ENCODE results near the gene LBHD2.

Gene LBHD2

GRCh38 chr14:103057372-103058163, 26.4 kb upstream of the LBHD2 start, which contains the start of gene CDC42BPB:
TSS of gene CDC42BPB (minus strand) at chr14:103057549. CDS start at chr14:103057173, 376 bp downstream.
- Histone ChIP-seq H3K27me3 (ENCODE audit: insufficient read depth, poor library complexity, severe bottlenecking) (no peaks in the 10 kb centered on the region), H3K36me3 (ENCODE audit: low read depth) (peaks cover 8% of the 10 kb centered on the region), H3K4me3 (ENCODE audit: severe bottlenecking) (peak within 1 kb of the TSS; percentile 80), H3K27ac (ENCODE audit: poor library complexity, severe bottlenecking) (peak within 1 kb of the TSS; percentile 80), H3K4me1 (ENCODE audit: insufficient read depth, poor library complexity, severe bottlenecking) (peaks cover 12% of the 10 kb centered on the region), H3K9me3 (ENCODE audit: severe bottlenecking) (no peaks in the 10 kb centered on the region)
- DNase-seq (ENCODE audit: low spot score) = peak; percentile 95
- peak; percentile 92 for ATAC-seq (ENCODE audit: low read depth)
- TF ChIP-seq CTCF (IDR thresholded peaks at IDR 0.05; ENCODE audit: poor library complexity, severe bottlenecking) = no peak

GRCh38 chr14:103058164-103059055, 25.6 kb upstream of the LBHD2 start:
- H3K36me3 ChIP-seq (ENCODE audit: low read depth) = peaks cover 8% of the 10 kb centered on the region; the same call in 1 of the 2 replicates
- H3K27ac ChIP-seq (ENCODE audit: poor library complexity, severe bottlenecking) = peak overlapping the region; percentile 80
- peak; percentile 4 for ATAC-seq (ENCODE audit: low read depth)
- H3K4me1 ChIP-seq (ENCODE audit: insufficient read depth, poor library complexity, severe bottlenecking) = peaks cover 12% of the 10 kb centered on the region
- DNase-seq (ENCODE audit: low spot score) = no peak
- no peaks in the 10 kb centered on the region for H3K9me3 ChIP-seq (ENCODE audit: severe bottlenecking)
- no peaks in the 10 kb centered on the region for H3K27me3 ChIP-seq (ENCODE audit: insufficient read depth, poor library complexity, severe bottlenecking)
- peak overlapping the region; percentile 80 for H3K4me3 ChIP-seq (ENCODE audit: severe bottlenecking)
- no peak for TF ChIP-seq CTCF (IDR thresholded peaks at IDR 0.05; ENCODE audit: poor library complexity, severe bottlenecking)

DNA sequence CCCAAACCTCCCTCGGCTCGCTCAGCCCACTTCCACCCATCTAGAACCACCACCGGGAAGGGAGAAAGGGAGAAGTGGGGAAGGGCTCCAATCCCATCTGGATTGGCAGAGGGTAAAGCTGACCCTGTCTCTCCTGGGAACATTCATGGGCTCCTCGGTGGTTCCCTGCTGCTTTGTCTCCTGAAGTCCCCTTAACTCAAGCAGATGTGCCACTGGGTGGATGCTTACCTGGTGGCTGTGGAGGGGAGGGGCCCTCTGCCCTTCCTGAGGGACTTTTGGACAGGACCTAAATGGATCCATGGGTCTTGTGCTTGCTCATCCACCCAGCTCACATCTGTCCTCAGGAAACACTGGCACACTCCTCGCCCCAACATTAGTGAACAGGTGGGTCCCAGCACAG, 24.5 kb upstream of the LBHD2 start:
- peaks cover 8% of the 10 kb centered on the region; the same call in 1 of the 2 replicates for H3K36me3 ChIP-seq (ENCODE audit: low read depth)
- no peak overlapping the region for H3K4me3 ChIP-seq (ENCODE audit: severe bottlenecking)
- ATAC-seq (ENCODE audit: low read depth) (no peak), DNase-seq (ENCODE audit: low spot score) (no peak)
- H3K9me3 ChIP-seq (ENCODE audit: severe bottlenecking) = no peaks in the 10 kb centered on the region
- peaks cover 12% of the 10 kb centered on the region for H3K4me1 ChIP-seq (ENCODE audit: insufficient read depth, poor library complexity, severe bottlenecking)
- no peaks in the 10 kb centered on the region for H3K27me3 ChIP-seq (ENCODE audit: insufficient read depth, poor library complexity, severe bottlenecking)
- no peak overlapping the region for H3K27ac ChIP-seq (ENCODE audit: poor library complexity, severe bottlenecking)
- TF ChIP-seq CTCF (IDR thresholded peaks at IDR 0.05; ENCODE audit: poor library complexity, severe bottlenecking) = no peak

- ATAC-seq (ENCODE audit: low read depth) (no peak), DNase-seq (ENCODE audit: low spot score) (no peak)
- no peak for TF ChIP-seq CTCF (IDR thresholded peaks at IDR 0.05; ENCODE audit: poor library complexity, severe bottlenecking)
- H3K27me3 ChIP-seq (ENCODE audit: insufficient read depth, poor library complexity, severe bottlenecking) = no peaks in the 10 kb centered on the region
- no peaks in the 10 kb centered on the region for H3K9me3 ChIP-seq (ENCODE audit: severe bottlenecking)
- H3K4me3 ChIP-seq (ENCODE audit: severe bottlenecking) = no peak overlapping the region
- no peaks in the 10 kb centered on the region for H3K36me3 ChIP-seq (ENCODE audit: low read depth)
- peaks cover 4% of the 10 kb centered on the region for H3K4me1 ChIP-seq (ENCODE audit: insufficient read depth, poor library complexity, severe bottlenecking)
- no peak overlapping the region for H3K27ac ChIP-seq (ENCODE audit: poor library complexity, severe bottlenecking)
These were observed 22.5 kb upstream of the LBHD2 start for GRCh38 chr14:103061482-103061976.

All from RWPE2 (cell line).